ENCODE measurements around the gene MYMK.

GRCh38 chr9:133518706-133519449, 5.9 kb downstream of the MYMK start:
- TF ChIP-seq POLR2AphosphoS5 (IDR thresholded peaks at IDR 0.05; ENCODE audit: low read depth, low read length) (no peak), RFX5 (IDR thresholded peaks at IDR 0.05; ENCODE audit: low read depth, low read length) (no peak), REST (IDR thresholded peaks at IDR 0.05; ENCODE audit: borderline replicate concordance in 1 of 2, low read depth in 1 of 2, low read length in 2 of 2) (no peak), ZNF569 (CRISPR knock-in tag; IDR thresholded peaks at IDR 0.05; ENCODE audit: borderline replicate concordance) (no peak), ZBTB38 (CRISPR knock-in tag; IDR thresholded peaks at IDR 0.05) (no peak), JUN (CRISPR knock-in tag; IDR thresholded peaks at IDR 0.05) (no peak), ARHGAP35 (CRISPR knock-in tag; IDR thresholded peaks at IDR 0.05; ENCODE audit: borderline replicate concordance) (no peak)
- TF ChIP-seq, protein P1, sequence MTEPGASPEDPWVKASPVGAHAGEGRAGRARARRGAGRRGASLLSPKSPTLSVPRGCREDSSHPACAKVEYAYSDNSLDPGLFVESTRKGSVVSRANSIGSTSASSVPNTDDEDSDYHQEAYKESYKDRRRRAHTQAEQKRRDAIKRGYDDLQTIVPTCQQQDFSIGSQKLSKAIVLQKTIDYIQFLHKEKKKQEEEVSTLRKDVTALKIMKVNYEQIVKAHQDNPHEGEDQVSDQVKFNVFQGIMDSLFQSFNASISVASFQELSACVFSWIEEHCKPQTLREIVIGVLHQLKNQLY (CRISPR knock-in tag; IDR thresholded peaks at IDR 0.05) = no peak
- TF ChIP-seq, protein P2, sequence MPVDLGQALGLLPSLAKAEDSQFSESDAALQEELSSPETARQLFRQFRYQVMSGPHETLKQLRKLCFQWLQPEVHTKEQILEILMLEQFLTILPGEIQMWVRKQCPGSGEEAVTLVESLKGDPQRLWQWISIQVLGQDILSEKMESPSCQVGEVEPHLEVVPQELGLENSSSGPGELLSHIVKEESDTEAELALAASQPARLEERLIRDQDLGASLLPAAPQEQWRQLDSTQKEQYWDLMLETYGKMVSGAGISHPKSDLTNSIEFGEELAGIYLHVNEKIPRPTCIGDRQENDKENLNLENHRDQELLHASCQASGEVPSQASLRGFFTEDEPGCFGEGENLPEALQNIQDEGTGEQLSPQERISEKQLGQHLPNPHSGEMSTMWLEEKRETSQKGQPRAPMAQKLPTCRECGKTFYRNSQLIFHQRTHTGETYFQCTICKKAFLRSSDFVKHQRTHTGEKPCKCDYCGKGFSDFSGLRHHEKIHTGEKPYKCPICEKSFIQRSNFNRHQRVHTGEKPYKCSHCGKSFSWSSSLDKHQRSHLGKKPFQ (CRISPR knock-in tag; IDR thresholded peaks at IDR 0.05; ENCODE audit: insufficient replicate concordance) = no peak
